ENCODE data around the gene DLGAP1.

The DLGAP1 gene

DNA sequence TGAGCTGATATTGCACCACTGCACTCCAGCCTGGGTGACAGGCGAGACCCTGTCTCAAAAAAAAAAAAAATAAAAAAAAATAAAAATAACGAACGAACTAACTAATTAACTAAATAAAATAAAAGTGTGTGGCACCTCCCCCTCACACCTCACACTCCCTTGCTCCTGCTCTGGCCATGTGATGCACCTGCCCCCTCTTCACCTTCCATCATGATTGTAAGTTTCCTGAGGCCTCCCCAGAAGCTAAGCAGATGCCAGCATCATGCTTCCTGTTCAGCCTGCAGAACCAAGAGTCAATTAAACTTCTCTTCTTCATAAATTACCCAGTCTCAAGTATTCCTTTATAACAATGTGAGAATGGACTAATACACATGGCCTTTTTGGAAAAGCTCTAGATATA lies 773.0 kb downstream of the DLGAP1 start:
- DNase-seq = no peak

- DNase-seq = no peak
Measured at GRCh38 chr18:3679241-3679640, 775.9 kb downstream of the DLGAP1 start.

GRCh38 chr18:3675994-3676393 lies 779.1 kb downstream of the DLGAP1 start:
- no peak for DNase-seq

- DNase-seq = peak; percentile 50
Measured at GRCh38 chr18:3675446-3675845, 779.7 kb downstream of the DLGAP1 start.

DNA sequence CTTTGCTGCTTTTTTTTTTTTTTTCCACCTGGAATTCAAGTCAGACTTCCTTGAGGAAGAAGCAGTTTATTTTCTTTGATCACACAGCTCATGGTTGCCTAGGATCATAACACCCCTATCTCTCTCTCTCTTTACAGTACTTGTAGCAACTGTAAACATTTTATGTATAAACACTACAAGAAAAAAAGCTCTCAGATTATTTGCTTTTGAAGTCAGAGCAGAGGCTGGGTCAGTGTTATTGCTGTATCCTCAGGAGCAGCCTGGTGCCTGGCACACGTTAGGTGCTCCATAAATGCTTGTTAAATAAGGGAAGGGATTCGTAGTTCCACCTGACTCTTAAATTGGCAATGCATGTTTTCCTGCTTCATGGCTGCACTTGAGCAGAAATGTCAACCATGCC lies 783.9 kb downstream of the DLGAP1 start:
- no peak for DNase-seq

- DNase-seq = no peak
Measured at GRCh38 chr18:3669376-3669775, 785.7 kb downstream of the DLGAP1 start.

DNA sequence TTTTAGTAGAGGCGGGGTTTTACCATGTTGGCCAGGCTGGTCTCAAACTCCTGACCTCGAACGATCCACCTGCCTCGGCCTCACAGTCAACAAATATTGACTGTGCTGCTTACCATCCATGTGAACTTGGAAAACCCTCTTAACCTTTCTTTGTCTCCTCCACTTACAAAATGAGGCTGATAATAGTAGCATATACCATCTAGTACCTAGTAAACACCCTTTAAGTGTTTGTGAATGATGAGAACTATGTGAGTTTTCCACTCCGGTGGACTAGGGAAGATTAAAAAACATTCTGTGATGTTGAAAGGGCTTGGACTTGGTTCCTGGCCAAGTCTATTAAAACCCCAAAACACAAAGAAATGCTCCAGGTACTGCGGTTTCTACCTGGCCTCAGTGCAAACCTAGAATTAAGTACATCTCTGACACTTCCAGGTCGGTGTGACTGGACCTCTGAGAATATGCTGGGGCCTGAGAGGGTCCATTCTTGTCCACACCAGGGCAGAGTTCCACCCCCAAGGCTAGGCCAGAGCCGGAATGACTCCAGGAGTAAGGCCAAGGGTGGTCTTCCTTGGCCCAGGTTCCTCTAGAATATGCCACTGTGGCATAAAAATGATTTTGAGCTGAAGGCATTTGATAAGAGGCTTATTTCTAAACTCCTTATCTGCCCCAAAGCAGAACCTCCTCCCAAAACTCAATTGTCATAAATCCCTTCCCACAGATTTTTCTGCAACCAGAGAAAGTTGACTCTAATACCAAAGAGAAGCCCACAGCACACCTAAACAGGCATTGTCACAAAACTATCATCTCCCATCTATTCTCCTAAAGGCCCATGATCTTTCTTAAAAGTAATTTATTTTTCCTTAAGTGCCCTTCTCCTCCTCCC lies 787.6 kb downstream of the DLGAP1 start:
- DNase-seq = no peak

GRCh38 chr18:3666526-3667254 lies 788.4 kb downstream of the DLGAP1 start:
- DNase-seq = no peak

DNA sequence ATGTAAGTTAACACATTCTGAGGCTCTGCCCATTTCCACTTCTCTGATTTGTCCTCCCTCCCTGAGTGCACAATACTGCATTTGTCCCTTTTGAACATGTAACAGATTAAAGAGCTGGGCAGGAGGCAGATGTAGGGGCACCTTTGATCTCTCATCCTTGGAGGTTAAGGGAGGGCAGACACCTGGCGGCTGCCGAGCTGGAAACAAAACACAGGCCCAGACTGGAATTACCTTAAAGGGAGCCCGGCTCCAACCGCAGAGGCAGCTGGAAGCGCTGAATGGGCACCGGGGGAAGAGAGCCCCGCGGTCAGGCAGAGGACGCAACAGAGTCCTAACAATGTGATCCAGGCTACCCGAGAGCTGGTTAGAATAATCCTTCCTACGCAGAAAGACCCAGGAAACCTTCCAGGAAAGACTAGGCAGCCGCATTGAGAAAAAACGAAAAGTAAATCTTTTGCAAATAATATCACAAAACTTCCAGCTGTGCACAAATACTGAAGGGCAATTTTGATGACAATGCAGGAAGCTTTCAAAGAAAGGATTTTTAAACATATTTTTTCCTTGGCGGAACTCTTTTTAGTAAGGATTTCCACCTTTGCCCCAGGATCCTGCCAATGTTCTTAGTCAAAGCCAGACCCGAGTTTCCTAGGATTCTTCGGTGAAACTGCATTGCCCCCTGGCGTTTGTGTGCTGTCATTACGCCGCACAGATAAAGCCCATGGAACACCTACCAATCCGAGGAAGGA lies 789.2 kb downstream of the DLGAP1 start:
- peak; percentile 86 for DNase-seq

DNA sequence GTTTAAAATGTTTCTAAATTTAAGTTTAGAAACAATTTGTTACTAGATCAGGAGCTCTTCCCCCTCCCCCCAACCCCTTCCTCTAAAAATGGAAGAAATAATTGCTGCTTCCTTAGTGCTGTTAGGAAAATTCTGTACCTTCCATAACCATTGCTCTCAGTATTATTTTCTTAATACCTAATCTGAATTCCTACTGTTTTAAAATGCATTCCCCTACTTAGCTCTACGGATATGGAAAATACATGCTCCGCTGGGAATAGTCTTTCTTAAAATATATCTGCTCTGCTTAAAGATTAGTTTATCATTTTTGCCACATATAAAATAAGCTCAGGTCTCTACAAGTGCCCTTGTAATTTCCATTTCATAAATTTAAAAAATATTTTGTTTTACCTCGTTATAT lies 789.9 kb downstream of the DLGAP1 start:
- DNase-seq = no peak

GRCh38 chr18:3664563-3665178 lies 790.4 kb downstream of the DLGAP1 start:
- no peak for DNase-seq

DNA sequence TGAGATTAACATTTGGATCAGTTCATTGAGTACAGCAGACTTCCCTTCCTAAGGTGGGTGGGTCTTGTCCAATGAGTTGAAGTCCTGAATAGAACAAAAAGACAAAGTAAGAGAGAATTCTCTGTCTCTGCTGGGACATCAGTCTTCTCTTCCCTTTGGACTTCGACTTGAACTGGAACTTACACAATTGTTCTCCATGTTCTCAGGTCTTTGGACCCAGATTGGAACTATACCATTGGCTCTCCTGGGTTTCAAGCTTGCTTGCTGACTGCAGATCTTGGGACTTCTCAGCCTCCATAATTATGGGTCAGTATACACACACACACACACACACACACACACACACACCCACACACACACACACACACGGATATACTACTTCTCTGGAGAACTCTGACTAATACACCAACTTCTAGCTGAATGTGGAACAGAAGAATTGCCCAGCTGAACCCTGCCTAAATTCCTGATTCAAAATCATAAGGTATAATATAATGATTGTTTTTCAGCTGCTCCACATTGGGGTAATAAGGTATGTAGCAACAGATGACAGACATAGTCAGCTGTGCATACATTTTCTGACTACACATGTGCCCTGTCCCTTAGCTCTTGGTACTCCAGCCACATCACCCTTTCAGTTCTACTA lies 791.1 kb downstream of the DLGAP1 start:
- DNase-seq = no peak

DNA sequence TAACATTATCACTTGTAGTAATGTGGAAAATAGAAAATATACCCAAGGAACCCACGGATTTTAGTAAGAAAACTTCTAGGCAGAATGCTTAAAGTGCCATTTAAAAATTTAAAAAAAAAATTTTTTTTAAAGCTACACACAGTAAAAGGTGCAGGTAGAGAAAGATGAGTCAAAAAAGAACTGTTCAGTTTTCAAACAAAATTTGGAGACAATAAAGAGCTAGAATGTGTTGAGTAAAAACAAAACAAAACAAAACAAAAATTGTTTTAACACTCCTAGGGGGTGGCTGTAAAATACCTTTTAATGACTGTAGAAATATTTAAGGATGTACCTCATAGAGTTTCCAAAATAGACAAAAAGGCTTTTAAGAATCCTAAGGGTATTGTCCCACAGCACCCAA lies 793.1 kb downstream of the DLGAP1 start:
- no peak for DNase-seq

- DNase-seq = no peak
Measured at GRCh38 chr18:3660739-3661515, 794.2 kb downstream of the DLGAP1 start.

GRCh38 chr18:3658529-3658928 lies 796.6 kb downstream of the DLGAP1 start:
- DNase-seq = no peak

DNA sequence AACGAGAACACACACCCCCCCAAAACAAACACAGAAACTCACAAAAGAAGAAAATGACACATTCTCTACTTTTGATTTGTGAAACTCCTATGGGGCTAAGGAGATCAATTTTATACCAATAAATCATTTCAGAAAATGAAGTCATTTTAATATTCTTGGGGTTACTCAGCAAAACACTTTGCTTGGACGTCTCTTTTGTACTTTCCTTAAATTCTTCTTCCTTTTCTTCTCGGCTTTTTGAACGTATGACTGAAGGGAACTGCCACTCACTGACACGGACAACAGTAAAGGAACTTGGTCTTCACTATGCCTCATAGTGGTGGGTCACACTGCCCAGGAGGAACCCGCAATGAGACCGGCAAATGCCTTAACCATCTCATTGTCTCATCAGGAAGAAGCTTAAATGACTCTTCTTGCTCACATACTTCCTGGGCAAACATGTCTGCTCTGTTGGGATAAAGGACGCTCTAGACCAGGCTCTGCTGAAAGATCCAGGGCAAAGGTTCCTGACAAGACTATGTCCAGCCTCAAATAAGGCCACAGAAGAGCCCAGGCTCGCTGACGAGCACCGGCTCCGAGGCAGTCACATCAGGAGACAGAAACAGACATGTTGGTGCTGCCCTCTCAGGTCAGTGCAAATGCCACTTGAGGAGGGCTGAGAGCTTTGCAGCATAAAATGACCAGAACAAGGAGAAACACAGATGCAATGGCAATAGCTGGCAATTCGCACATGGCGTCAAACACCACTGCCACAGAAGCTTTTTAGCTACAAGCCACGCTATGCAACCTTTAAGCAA lies 799.7 kb downstream of the DLGAP1 start:
- no peak for DNase-seq

GRCh38 chr18:3654442-3655253 lies 800.5 kb downstream of the DLGAP1 start:
- DNase-seq = no peak

- no peak for DNase-seq
Measured at GRCh38 chr18:3653851-3654441, 801.2 kb downstream of the DLGAP1 start.

GRCh38 chr18:3653263-3653850 lies 801.8 kb downstream of the DLGAP1 start:
- no peak for DNase-seq

All from fibroblast of skin of scalp (primary cell).